ENCODE results near the gene NRXN3. TPM values are rescaled to one million over a fixed set of nuclear protein-coding genes. Genes with fewer than 3 reads are reported as not detected.

Gene NRXN3
- total and polyA plus RNA-seq, 2 donors (not counting 1 experiment from before 2014, with no cell fraction given): not detected

- no peaks in the 10 kb centered on the region for H3K4me1 ChIP-seq (ENCODE audit: control insufficient read depth in 2 of 2, insufficient read depth in 2 of 2, low read length in 2 of 2)
- H3K9me3 ChIP-seq (ENCODE audit: control extremely low read depth in 1 of 3, control insufficient read depth in 2 of 3, insufficient read depth in 1 of 3, low read length in 2 of 3): no peaks in the 10 kb centered on the region
- no peak overlapping the region for H3K27ac ChIP-seq (ENCODE audit: low read length in 2 of 2)
- Mint-ChIP-seq H3K27me3 (no peaks in the 10 kb centered on the region), H3K4me1 (no peaks in the 10 kb centered on the region), H3K4me3 (no peak overlapping the region), H3K27ac (no peak overlapping the region), H3K9me3 (ENCODE audit: insufficient read depth) (no peaks in the 10 kb centered on the region)
- DNase-seq (no peak), ATAC-seq (ENCODE audit: low read depth) (no peak)
- ChIA-PET POLR2A (no interaction called here), CTCF (no interaction called here)
- H3K27me3 ChIP-seq (replicated peaks in 1 of 4; ENCODE audit: control extremely low read depth in 1 of 4, control insufficient read depth in 3 of 4, insufficient read depth in 4 of 4, low read length in 3 of 4): no peaks in the 10 kb centered on the region
- no peak overlapping the region for H3K4me3 ChIP-seq (ENCODE audit: control extremely low read depth in 1 of 5, extremely low read depth in 1 of 5, insufficient read depth in 1 of 5, low read depth in 2 of 5, low read length in 4 of 5)
- no peak overlapping the region for H2AFZ ChIP-seq (ENCODE audit: insufficient read depth, low read depth, low read length, poor library complexity, severe bottlenecking)
- H3K4me2 ChIP-seq (replicated peaks; ENCODE audit: low read depth, low read length, poor library complexity, severe bottlenecking): no peak overlapping the region
- TF ChIP-seq EZH2 (IDR thresholded peaks at IDR 0.05; ENCODE audit: borderline replicate concordance, insufficient read depth, low read depth, low read length, poor library complexity, severe bottlenecking) (no peak), CTCF (IDR thresholded peaks at IDR 0.05) (no peak)
- 40% methylated on average over 1 of the region's 2 CpGs for WGBS (ENCODE audit: insufficient coverage)
- H3K36me3 ChIP-seq (replicated peaks in 1 of 2; ENCODE audit: control extremely low read depth in 1 of 2, control insufficient read depth in 1 of 2, extremely low read depth in 1 of 2, insufficient read depth in 2 of 2, low read length in 1 of 2): no peaks in the 10 kb centered on the region
- H3K9ac ChIP-seq (ENCODE audit: low read length): no peak overlapping the region
- H3K79me2 ChIP-seq (ENCODE audit: control insufficient read depth, insufficient read depth, low read length): no peaks in the 10 kb centered on the region
- no peaks in the 10 kb centered on the region for H4K20me1 ChIP-seq (ENCODE audit: control insufficient read depth, insufficient read depth, low read length, poor library complexity, severe bottlenecking)
- intact Hi-C loops (cut with micrococcal nuclease): no loop called here
Observed at GRCh38 chr14:79334272-79334671, 1164.1 kb downstream of the NRXN3 start.

- H3K27ac ChIP-seq (ENCODE audit: low read length in 2 of 2): no peak overlapping the region
- no peak for ATAC-seq (ENCODE audit: low read depth)
- H3K27me3 ChIP-seq (replicated peaks in 1 of 4; ENCODE audit: control extremely low read depth in 1 of 4, control insufficient read depth in 3 of 4, insufficient read depth in 4 of 4, low read length in 3 of 4): no peaks in the 10 kb centered on the region
- no peak overlapping the region for H3K4me3 Mint-ChIP-seq
- H3K4me2 ChIP-seq (replicated peaks; ENCODE audit: low read depth, low read length, poor library complexity, severe bottlenecking): no peak overlapping the region
- DNase-seq: no peak
- H3K9me3 Mint-ChIP-seq (ENCODE audit: insufficient read depth): no peaks in the 10 kb centered on the region
- no peaks in the 10 kb centered on the region for H3K79me2 ChIP-seq (ENCODE audit: control insufficient read depth, insufficient read depth, low read length)
- H2AFZ ChIP-seq (ENCODE audit: insufficient read depth, low read depth, low read length, poor library complexity, severe bottlenecking): no peak overlapping the region
- no peaks in the 10 kb centered on the region for H3K27me3 Mint-ChIP-seq
- POLR2A ChIA-PET: no interaction called here
- H4K20me1 ChIP-seq (ENCODE audit: control insufficient read depth, insufficient read depth, low read length, poor library complexity, severe bottlenecking): no peaks in the 10 kb centered on the region
- no peak overlapping the region for H3K4me3 ChIP-seq (ENCODE audit: control extremely low read depth in 1 of 5, extremely low read depth in 1 of 5, insufficient read depth in 1 of 5, low read depth in 2 of 5, low read length in 4 of 5)
- intact Hi-C loops (cut with micrococcal nuclease): no loop called here
- no peaks in the 10 kb centered on the region for H3K4me1 ChIP-seq (ENCODE audit: control insufficient read depth in 2 of 2, insufficient read depth in 2 of 2, low read length in 2 of 2)
- no peaks in the 10 kb centered on the region for H3K4me1 Mint-ChIP-seq
- H3K36me3 ChIP-seq (replicated peaks in 1 of 2; ENCODE audit: control extremely low read depth in 1 of 2, control insufficient read depth in 1 of 2, extremely low read depth in 1 of 2, insufficient read depth in 2 of 2, low read length in 1 of 2): no peaks in the 10 kb centered on the region
- whole genome bisulfite sequencing (ENCODE audit: insufficient coverage): no CpG with 5 or more reads among the region's 3 CpGs
- CTCF ChIA-PET: no interaction called here
- no peaks in the 10 kb centered on the region for H3K9me3 ChIP-seq (ENCODE audit: control extremely low read depth in 1 of 3, control insufficient read depth in 2 of 3, insufficient read depth in 1 of 3, low read length in 2 of 3)
- no peak overlapping the region for H3K9ac ChIP-seq (ENCODE audit: low read length)
- no peak overlapping the region for H3K27ac Mint-ChIP-seq
- TF ChIP-seq EZH2 (IDR thresholded peaks at IDR 0.05; ENCODE audit: borderline replicate concordance, insufficient read depth, low read depth, low read length, poor library complexity, severe bottlenecking) (no peak), CTCF (IDR thresholded peaks at IDR 0.05) (no peak)
Observed at GRCh38 chr14:79337761-79338160, 1167.6 kb downstream of the NRXN3 start.
